DND-41 (cell line): ENCODE results near the gene SMOC2.

Experiments used
- ATAC-seq: fragments of 200-7000 bp; cut with Tn5 transposase; 3 replicates; pipeline ENCODE4 v1.9.1; 2021; ENCODE audit warnings: low read depth; ENCODE audit not compliant: insufficient read depth
- DNase-seq: peaks from one replicate; pipeline ENCODE4 v3.0.0-alpha.2; 2020
- H2AFZ ChIP-seq: 2 replicates; pipeline ENCODE4 v1.6.0; 2012; ENCODE audit warnings: low read depth, low read length
- H3K27ac ChIP-seq: 2 replicates; pipeline ENCODE4 v1.5.1; 2012; ENCODE audit warnings: low read length, inconsistent platforms
- H3K27me3 ChIP-seq: fragments of 200-600 bp; sonication (generic); 2 replicates; pipeline ENCODE4 v1.6.0; 2012; ENCODE audit warnings: low read length, mild to moderate bottlenecking, inconsistent platforms; ENCODE audit not compliant: insufficient read depth, poor library complexity
- H3K36me3 ChIP-seq: 2 replicates; pipeline ENCODE4 v1.5.1; 2012; ENCODE audit warnings: low read length, inconsistent platforms; ENCODE audit not compliant: insufficient read depth
- H3K4me1 ChIP-seq: 2 replicates; pipeline ENCODE4 v1.5.1; 2012; ENCODE audit warnings: mild to moderate bottlenecking, low read length; ENCODE audit not compliant: insufficient read depth
- H3K4me2 ChIP-seq: 2 replicates; pipeline ENCODE4 v1.6.0; 2012; ENCODE audit warnings: mild to moderate bottlenecking, moderate library complexity, low read length, inconsistent platforms; ENCODE audit not compliant: insufficient read depth
- H3K4me3 ChIP-seq, 2 experiments: fragments of 200-600 bp in 1 of 2; shearing (Covaris generic) in 1 of 2; 2 replicates each; pipeline ENCODE4 v1.5.1; 2012 to 2016; ENCODE audit warnings: inconsistent platforms in 2 of 2, low read length in 2 of 2, mild to moderate bottlenecking in 2 of 2, low read depth in 1 of 2, moderate library complexity in 1 of 2
- H3K79me2 ChIP-seq: 2 replicates; pipeline ENCODE4 v1.6.0; 2012; ENCODE audit warnings: low read length, inconsistent platforms; ENCODE audit not compliant: insufficient read depth
- H3K9ac ChIP-seq: 2 replicates; pipeline ENCODE4 v1.6.0; 2012; ENCODE audit warnings: low read depth, mild to moderate bottlenecking, inconsistent platforms, low read length, moderate library complexity
- H3K9me3 ChIP-seq: 2 replicates; pipeline ENCODE4 v1.5.1; 2012; ENCODE audit warnings: low read length, moderate library complexity, mild to moderate bottlenecking, inconsistent platforms; ENCODE audit not compliant: insufficient read depth, severe bottlenecking
- H4K20me1 ChIP-seq: 2 replicates; pipeline ENCODE4 v1.6.0; 2012; ENCODE audit warnings: low read length; ENCODE audit not compliant: insufficient read depth
- CTCF ChIP-seq: IDR thresholded peaks from 2 replicates; pipeline ENCODE4 v1.5.1; 2012; ENCODE audit warnings: borderline replicate concordance, low read length, moderate library complexity, mild to moderate bottlenecking; ENCODE audit not compliant: poor library complexity, severe bottlenecking; ENCODE audit errors: extremely low read depth
- EZH2 ChIP-seq: IDR thresholded peaks from 3 replicates; pipeline ENCODE4 v1.6.1; 2012; ENCODE audit warnings: borderline replicate concordance, low read depth, mild to moderate bottlenecking, moderate library complexity, low read length, inconsistent platforms; ENCODE audit not compliant: severe bottlenecking

Gene SMOC2

GRCh38 chr6:168498161-168498843, 57.3 kb downstream of the SMOC2 start:
- Histone ChIP-seq H3K27me3 (no peaks in the 10 kb centered on the region), H3K27ac (no peak overlapping the region), H3K36me3 (no peaks in the 10 kb centered on the region), H4K20me1 (no peaks in the 10 kb centered on the region), H3K9ac (no peak overlapping the region), H3K4me1 (no peaks in the 10 kb centered on the region), H3K79me2 (no peaks in the 10 kb centered on the region), H3K4me3 (no peak overlapping the region), H3K4me2 (no peak overlapping the region), H3K9me3 (no peaks in the 10 kb centered on the region), H2AFZ (no peak overlapping the region)
- no peak for ATAC-seq
- no peak for DNase-seq
- TF ChIP-seq EZH2, result no peak
- TF ChIP-seq CTCF, result no peak

- Histone ChIP-seq H2AFZ (no peak overlapping the region), H3K27ac (no peak overlapping the region), H4K20me1 (no peaks in the 10 kb centered on the region), H3K9me3 (no peaks in the 10 kb centered on the region), H3K27me3 (no peaks in the 10 kb centered on the region), H3K4me3 (no peak overlapping the region), H3K4me2 (no peak overlapping the region), H3K4me1 (no peaks in the 10 kb centered on the region), H3K79me2 (no peaks in the 10 kb centered on the region), H3K9ac (no peak overlapping the region), H3K36me3 (no peaks in the 10 kb centered on the region)
- ATAC-seq, result no peak
- DNase-seq, result no peak
- TF ChIP-seq EZH2 (no peak), CTCF (no peak)
Observed at GRCh38 chr6:168499045-168499650, 58.2 kb downstream of the SMOC2 start.

- Histone ChIP-seq H3K36me3 (no peaks in the 10 kb centered on the region), H3K27me3 (no peaks in the 10 kb centered on the region), H3K4me1 (no peaks in the 10 kb centered on the region), H3K9me3 (no peaks in the 10 kb centered on the region), H3K27ac (no peak overlapping the region), H3K4me3 (no peak overlapping the region), H3K4me2 (no peak overlapping the region), H3K9ac (no peak overlapping the region), H2AFZ (no peak overlapping the region), H3K79me2 (no peaks in the 10 kb centered on the region), H4K20me1 (no peaks in the 10 kb centered on the region)
- ATAC-seq, result no peak
- TF ChIP-seq EZH2, result no peak
- no peak for TF ChIP-seq CTCF
- DNase-seq, result no peak
Observed at GRCh38 chr6:168500519-168500918, 59.5 kb downstream of the SMOC2 start.
